Erythroblast (primary cell): ENCODE measurements around the gene RNU2-63P.

Experiments
- GATA1 ChIP-seq: IDR thresholded peaks from 2 replicates; pipeline ENCODE4 v1.6.1; 2011; ENCODE audit warnings: low read depth, mild to moderate bottlenecking, control low read depth, low read length, moderate library complexity
- POLR2A ChIP-seq: IDR thresholded peaks from 2 replicates; pipeline ENCODE4 v1.6.1; 2011; ENCODE audit warnings: mild to moderate bottlenecking, low read length

- no peak for TF ChIP-seq POLR2A
- TF ChIP-seq GATA1: no peak
Observed at GRCh38 chr2:88048541-88048940, 32.2 kb upstream of the RNU2-63P start.
